Transverse colon (tissue), 4 donors: ENCODE measurements around the gene CWC15. TPM values are rescaled to one million over a fixed set of nuclear protein-coding genes. Genes with fewer than 3 reads are reported as not detected.

Experiments
- DNase-seq: peaks from one replicate; pipeline ENCODE4 v3.0.0-alpha.2; 2019
- H3K27ac ChIP-seq, 4 donors: fragments of 200-600 bp; sonication (generic); 2 replicates each; pipeline ENCODE4 v1.5.1; 2016 to 2018; ENCODE audit warnings: inconsistent platforms in 4 of 4
- H3K27me3 ChIP-seq: fragments of 200-600 bp; sonication (generic); 2 replicates; pipeline ENCODE4 v1.5.1; 2017; ENCODE audit warnings: inconsistent platforms
- H3K36me3 ChIP-seq, 4 donors: fragments of 200-600 bp; sonication (generic); 2 replicates each; pipeline ENCODE4 v1.5.1; 2017 to 2019; ENCODE audit warnings: inconsistent platforms in 4 of 4
- H3K4me1 ChIP-seq, 4 donors: fragments of 200-600 bp; sonication (generic); 2 replicates each; pipeline ENCODE4 v1.5.1; 2017 to 2020; ENCODE audit warnings: inconsistent platforms in 4 of 4
- H3K4me3 ChIP-seq, 4 donors: fragments of 200-600 bp; sonication (generic); 1 replicate in 1 of 4; 2 replicates in 3 of 4; pipeline versions ENCODE4 v1.5.1 to v1.6.1; 2017 to 2019; ENCODE audit warnings: inconsistent platforms in 4 of 4
- H3K9me3 ChIP-seq, 2 donors: fragments of 200-600 bp; sonication (generic); 2 replicates each; pipeline ENCODE4 v1.5.1; 2017 to 2019; ENCODE audit warnings: inconsistent platforms in 2 of 2
- CTCF ChIP-seq, 5 experiments: fragments of 200-600 bp in 3 of 5; fragments of 450-650 bp in 2 of 5; sonication (generic) in 3 of 5; IDR thresholded peaks; 1 replicate in 2 of 5; 2 replicates in 3 of 5; pipeline ENCODE4 v1.5.1; 2016 to 2017; ENCODE audit warnings: antibody characterized with exemption in 5 of 5, inconsistent platforms in 3 of 5, mild to moderate bottlenecking in 2 of 5, moderate library complexity in 1 of 5
- EP300 ChIP-seq: sonication (generic); formaldehyde crosslinking; IDR thresholded peaks from one replicate; pipeline ENCODE4 v1.6.1; 2017; ENCODE audit warnings: antibody characterized with exemption, low read depth
- POLR2A ChIP-seq: fragments of 450-650 bp; IDR thresholded peaks from one replicate; pipeline ENCODE4 v1.6.1; 2016; ENCODE audit warnings: antibody characterized with exemption, mild to moderate bottlenecking, moderate library complexity
- POLR2AphosphoS5 ChIP-seq, 3 donors: sonication (generic); formaldehyde crosslinking; IDR thresholded peaks; one replicate each; pipeline ENCODE4 v1.6.1; 2016; ENCODE audit warnings: antibody characterized with exemption in 3 of 3
- WGBS, 2 donors: methylation state at CpG; one replicate each; pipeline ENCODE4 v1.1.5; 2018; ENCODE audit warnings: low coverage in 1 of 2; 5-methylcytosine and 5-hydroxymethylcytosine counted together
- in situ Hi-C, 4 donors: fragments of 200-750 bp; cut with MboI; loops; one replicate each; pipeline versions ENCODE4 v1.15.0 to v1.15.1; 2017; ENCODE audit warnings: low sequenced_read_pairs in 3 of 4, low pct_ligation_motif_present in 1 of 4, low pct_unique_long_range_greater_than_20kb in 1 of 4
- intact Hi-C: fragments of 100-400 bp; cut with DNase I; formaldehyde crosslinking; loops from one replicate; pipeline ENCODE4 v1.15.1; 2023; ENCODE audit warnings: low total_unique reads
- total RNA-seq, 4 donors: library from RNA; depleted of rRNA; stranded (reverse); fragments of >200 nt; gene quantifications; one replicate each; pipeline ENCODE4 v1.1.0, GENCODE V29; 2016

Gene CWC15
- total RNA-seq, 4 donors from 2014 or later, result 26.2 to 55.9 (median 46.2) TPM

GRCh38 chr11:94941131-94941530 is 32.2 kb downstream of the CWC15 start:
- DNase-seq, result no peak
- no peaks in the 10 kb centered on the region for H3K27me3 ChIP-seq
- no peaks in the 10 kb centered on the region for H3K36me3 ChIP-seq
- no peaks in the 10 kb centered on the region for H3K9me3 ChIP-seq
- no peak overlapping the region for H3K27ac ChIP-seq
- no peaks in the 10 kb centered on the region for H3K4me1 ChIP-seq
- intact Hi-C loops (no loop called here), in situ Hi-C loops (no loop called here)
- TF ChIP-seq EP300 (no peak), CTCF (IDR thresholded peaks at IDR 0.05) (no peak), POLR2A (no peak), POLR2AphosphoS5 (IDR thresholded peaks at IDR 0.05) (no peak)
- 74 to 79% methylated on average over 3 to 4 of the region's 4 CpGs for WGBS, 2 donors
- no peak overlapping the region for H3K4me3 ChIP-seq

- no peak overlapping the region for H3K27ac ChIP-seq
- TF ChIP-seq POLR2A (no peak), POLR2AphosphoS5 (IDR thresholded peaks at IDR 0.05) (no peak), CTCF (IDR thresholded peaks at IDR 0.05) (no peak), EP300 (no peak)
- H3K4me1 ChIP-seq, result no peaks in the 10 kb centered on the region
- WGBS, 2 donors, result 90 to 91% methylated on average over 2 of the region's 2 CpGs
- H3K9me3 ChIP-seq, result no peaks in the 10 kb centered on the region
- H3K4me3 ChIP-seq, result no peak overlapping the region
- intact Hi-C loops, result no loop called here
- H3K27me3 ChIP-seq, result no peaks in the 10 kb centered on the region
- in situ Hi-C loops, result no loop called here
- H3K36me3 ChIP-seq, result no peaks in the 10 kb centered on the region
- no peak for DNase-seq
Observed at GRCh38 chr11:94939346-94939745, 34.0 kb downstream of the CWC15 start.

GRCh38 chr11:94938095-94939055 is 35.0 kb downstream of the CWC15 start:
- DNase-seq, result no peak
- Histone ChIP-seq H3K27ac (no peak overlapping the region), H3K4me3 (no peak overlapping the region), H3K4me1 (no peaks in the 10 kb centered on the region), H3K27me3 (no peaks in the 10 kb centered on the region), H3K9me3 (no peaks in the 10 kb centered on the region), H3K36me3 (no peaks in the 10 kb centered on the region)
- in situ Hi-C loops, result no loop called here
- TF ChIP-seq CTCF (IDR thresholded peaks at IDR 0.05) (no peak), EP300 (no peak), POLR2AphosphoS5 (IDR thresholded peaks at IDR 0.05) (no peak), POLR2A (no peak)
- 38 to 47% methylated on average over 8 to 9 of the region's 9 CpGs for WGBS, 2 donors
- intact Hi-C loops, result no loop called here

GRCh38 chr11:94934846-94935245 is 38.5 kb downstream of the CWC15 start:
- intact Hi-C loops (no loop called here), in situ Hi-C loops (no loop called here)
- DNase-seq, result no peak
- no peaks in the 10 kb centered on the region for H3K27me3 ChIP-seq
- H3K4me1 ChIP-seq, result no peaks in the 10 kb centered on the region
- H3K4me3 ChIP-seq, result no peak overlapping the region
- H3K9me3 ChIP-seq, result no peaks in the 10 kb centered on the region
- H3K36me3 ChIP-seq, result no peaks in the 10 kb centered on the region
- WGBS, 2 donors, result 75 to 76% methylated on average over 3 of the region's 3 CpGs
- TF ChIP-seq EP300, result no peak
- TF ChIP-seq POLR2A, result no peak
- no peak for TF ChIP-seq POLR2AphosphoS5 (IDR thresholded peaks at IDR 0.05)
- TF ChIP-seq CTCF (IDR thresholded peaks at IDR 0.05), result no peak
- no peak overlapping the region for H3K27ac ChIP-seq
